Bronchial epithelial cell (primary cell): ENCODE results near the gene WDR47. TPM values are rescaled to one million over a fixed set of nuclear protein-coding genes. Genes with fewer than 3 reads are reported as not detected.

ENCODE experiments used
- DNase-seq: peaks from one replicate; pipeline ENCODE4 v3.0.0-alpha.2; 2010; ENCODE audit warnings: low read depth
- FAIRE-seq: peaks from 2 replicates; lab custom pipeline; 2011; peaks lifted over from hg19 to GRCh38; lab: Jason Lieb, UNC
- H3K27me3 ChIP-seq: 2 replicates; pipeline ENCODE4 v1.5.1; 2011; ENCODE audit warnings: low read length; ENCODE audit not compliant: control insufficient read depth, insufficient read depth
- H3K36me3 ChIP-seq: 2 replicates; pipeline ENCODE4 v1.5.1; 2011; ENCODE audit warnings: low read length; ENCODE audit not compliant: control insufficient read depth, insufficient read depth
- H3K4me3 ChIP-seq: 2 replicates; pipeline ENCODE4 v1.5.1; 2011; ENCODE audit warnings: mild to moderate bottlenecking, low read depth, low read length, control low read depth
- total RNA-seq: library from RNA; depleted of rRNA; stranded (reverse); fragments of >200 nt; gene quantifications from 2 replicates; pipeline ENCODE4 v1.2.1, GENCODE V29; 2014
- TF ChIP-seq, protein P1 (sequence below): IDR thresholded peaks from 2 replicates; pipeline ENCODE4 v1.5.1; 2011; ENCODE audit warnings: mild to moderate bottlenecking, moderate library complexity, low read length, control low read depth, inconsistent platforms; ENCODE audit not compliant: insufficient read depth, severe bottlenecking

The WDR47 gene
- total RNA-seq, 1 donor from 2014 or later = 16.8 TPM

DNA sequence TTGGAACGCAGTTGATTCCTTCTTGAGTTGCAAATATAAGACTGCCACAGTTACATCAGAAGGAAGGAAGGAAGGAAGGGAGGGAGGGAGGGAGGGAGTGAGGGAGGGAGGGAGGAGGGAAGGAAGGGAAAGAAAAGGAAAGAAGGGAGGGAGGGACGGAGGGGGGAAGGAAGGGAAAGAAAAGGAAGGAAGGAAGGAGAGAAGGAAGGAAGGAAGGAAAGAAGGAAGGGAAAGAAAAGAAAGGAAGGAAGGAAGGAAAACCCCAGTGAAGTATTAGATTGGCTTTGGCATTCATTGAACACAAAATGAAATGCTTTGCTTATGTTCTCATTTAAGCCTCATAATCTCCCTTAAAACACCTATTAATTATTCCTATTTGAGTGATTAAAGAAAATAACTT is 6.4 kb upstream of the WDR47 start:
- Histone ChIP-seq H3K4me3 (no peak overlapping the region), H3K27me3 (no peaks in the 10 kb centered on the region), H3K36me3 (no peaks in the 10 kb centered on the region)
- TF ChIP-seq, protein P1, sequence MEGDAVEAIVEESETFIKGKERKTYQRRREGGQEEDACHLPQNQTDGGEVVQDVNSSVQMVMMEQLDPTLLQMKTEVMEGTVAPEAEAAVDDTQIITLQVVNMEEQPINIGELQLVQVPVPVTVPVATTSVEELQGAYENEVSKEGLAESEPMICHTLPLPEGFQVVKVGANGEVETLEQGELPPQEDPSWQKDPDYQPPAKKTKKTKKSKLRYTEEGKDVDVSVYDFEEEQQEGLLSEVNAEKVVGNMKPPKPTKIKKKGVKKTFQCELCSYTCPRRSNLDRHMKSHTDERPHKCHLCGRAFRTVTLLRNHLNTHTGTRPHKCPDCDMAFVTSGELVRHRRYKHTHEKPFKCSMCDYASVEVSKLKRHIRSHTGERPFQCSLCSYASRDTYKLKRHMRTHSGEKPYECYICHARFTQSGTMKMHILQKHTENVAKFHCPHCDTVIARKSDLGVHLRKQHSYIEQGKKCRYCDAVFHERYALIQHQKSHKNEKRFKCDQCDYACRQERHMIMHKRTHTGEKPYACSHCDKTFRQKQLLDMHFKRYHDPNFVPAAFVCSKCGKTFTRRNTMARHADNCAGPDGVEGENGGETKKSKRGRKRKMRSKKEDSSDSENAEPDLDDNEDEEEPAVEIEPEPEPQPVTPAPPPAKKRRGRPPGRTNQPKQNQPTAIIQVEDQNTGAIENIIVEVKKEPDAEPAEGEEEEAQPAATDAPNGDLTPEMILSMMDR = no peak
- no peak for DNase-seq
- no peak for FAIRE-seq

DNA sequence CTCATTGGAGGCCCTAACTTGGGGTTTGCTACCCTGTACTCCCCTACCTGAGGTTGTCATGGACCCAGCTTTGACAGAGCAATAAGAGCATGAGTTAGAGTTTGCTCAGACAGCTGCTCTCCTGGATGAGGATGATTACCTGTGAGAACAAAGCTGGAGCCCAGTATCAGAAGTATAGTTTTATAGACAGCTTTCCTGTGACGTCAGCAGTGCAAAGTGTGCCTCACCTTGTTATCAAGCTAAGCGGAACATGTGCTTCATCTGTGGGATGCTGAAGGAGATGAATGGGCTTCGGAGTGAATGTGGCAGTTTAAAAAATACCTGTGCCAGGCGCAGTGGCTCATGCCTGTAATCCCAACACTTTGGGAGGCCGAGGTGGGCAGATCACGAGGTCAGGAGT is 5.4 kb upstream of the WDR47 start:
- Histone ChIP-seq H3K4me3 (no peak overlapping the region), H3K36me3 (no peaks in the 10 kb centered on the region), H3K27me3 (no peaks in the 10 kb centered on the region)
- DNase-seq (no peak), FAIRE-seq (no peak)
- TF ChIP-seq, protein P1 = no peak

DNA sequence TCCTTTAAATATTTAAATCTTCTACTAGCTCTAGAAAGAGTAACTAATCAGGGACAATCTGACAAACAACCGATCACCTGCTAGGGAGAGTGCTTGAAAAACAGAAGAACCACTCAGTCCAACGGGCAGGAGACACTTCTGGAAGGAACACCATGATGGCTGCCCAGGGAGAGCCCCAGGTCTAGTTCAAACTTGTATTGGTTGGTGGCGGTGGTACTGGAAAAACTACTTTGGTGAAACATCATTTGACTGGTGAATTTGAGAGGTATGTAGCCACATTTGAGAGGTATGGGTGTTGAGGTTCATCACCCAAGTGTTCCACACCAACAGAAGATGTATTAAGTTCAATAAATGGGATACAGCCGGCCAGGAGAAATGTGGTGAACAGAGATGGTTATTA is 4.8 kb upstream of the WDR47 start:
- TF ChIP-seq, protein P1 = no peak
- FAIRE-seq (no peak), DNase-seq (peak; percentile 58)
- H3K4me3 ChIP-seq = no peak overlapping the region
- no peaks in the 10 kb centered on the region for H3K36me3 ChIP-seq
- H3K27me3 ChIP-seq = no peaks in the 10 kb centered on the region

DNA sequence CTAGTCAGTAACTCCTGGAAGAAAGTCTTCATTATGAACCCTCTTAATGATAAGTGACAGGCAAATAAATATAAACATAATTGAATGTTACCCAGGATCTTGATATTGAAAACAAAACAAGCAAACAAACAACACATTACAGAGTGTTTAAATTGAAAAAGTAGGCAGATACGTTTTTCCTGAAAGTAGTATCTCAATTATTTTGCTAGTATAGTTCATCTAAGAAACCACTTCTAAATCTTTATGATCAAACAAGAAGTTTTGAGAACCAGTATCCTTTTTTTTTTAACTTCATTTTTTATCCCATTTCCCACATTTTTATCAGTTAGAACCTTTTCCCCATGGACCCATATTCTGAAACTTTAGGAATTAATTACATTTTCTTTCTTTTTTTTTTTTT is 3.7 kb upstream of the WDR47 start:
- FAIRE-seq (no peak), DNase-seq (no peak)
- TF ChIP-seq, protein P1 = no peak
- no peaks in the 10 kb centered on the region for H3K27me3 ChIP-seq
- H3K36me3 ChIP-seq = no peaks in the 10 kb centered on the region
- no peak overlapping the region for H3K4me3 ChIP-seq

DNA sequence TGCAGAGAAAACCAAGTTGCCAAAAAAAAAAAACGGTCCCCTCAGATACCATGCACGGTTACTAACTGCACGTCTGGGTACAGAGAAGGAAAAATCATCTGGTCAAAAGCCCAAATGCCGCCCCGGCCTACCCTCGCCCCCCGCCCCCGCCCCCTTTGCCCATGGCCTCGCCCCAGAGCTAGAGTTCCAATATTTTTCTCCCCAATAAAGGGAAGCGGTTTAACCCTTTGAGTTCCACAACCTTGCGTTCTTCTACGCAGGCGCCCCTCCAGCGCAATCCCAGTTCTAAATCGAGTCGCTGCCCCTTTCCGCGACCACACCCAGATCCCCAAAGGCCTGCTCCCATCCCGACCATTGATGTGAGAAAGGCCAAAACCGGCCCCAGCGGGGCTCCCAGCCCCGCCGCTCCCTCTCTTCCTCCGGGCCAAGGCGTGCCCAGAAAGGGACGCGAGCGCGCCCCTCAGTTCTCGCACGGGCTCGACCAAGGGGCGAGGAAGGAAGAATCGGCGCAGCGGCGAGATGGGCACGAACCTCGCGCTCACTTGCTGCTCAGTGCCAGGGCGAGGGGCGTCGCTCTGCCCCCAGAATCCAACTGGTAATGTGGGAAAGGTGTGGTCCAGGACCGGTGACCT is 797 bp downstream of the WDR47 start:
- FAIRE-seq (no peak), DNase-seq (no peak)
- Histone ChIP-seq H3K4me3 (peak overlapping the region; percentile 99), H3K27me3 (no peaks in the 10 kb centered on the region), H3K36me3 (no peaks in the 10 kb centered on the region)
- TF ChIP-seq, protein P1 = no peak

DNA sequence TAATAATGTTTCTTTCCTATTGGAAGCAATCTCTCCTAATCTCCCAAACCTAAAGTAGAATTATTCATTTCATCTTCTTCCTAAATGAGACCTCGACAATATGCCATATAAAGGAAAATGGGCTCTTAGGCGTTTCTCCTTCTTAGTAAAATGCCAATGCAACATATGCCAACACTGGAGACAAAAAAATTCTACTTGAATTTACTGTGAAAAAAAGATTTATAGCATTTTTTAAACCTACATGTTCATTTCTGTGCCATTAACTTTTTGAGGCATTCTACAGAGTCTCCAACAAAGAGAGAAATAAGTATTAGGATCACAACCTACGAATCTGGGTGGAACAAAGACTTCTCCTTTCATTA is 1.3 kb downstream of the WDR47 start:
- Histone ChIP-seq H3K27me3 (no peaks in the 10 kb centered on the region), H3K4me3 (peak overlapping the region; percentile 99), H3K36me3 (no peaks in the 10 kb centered on the region)
- TF ChIP-seq, protein P1 = no peak
- FAIRE-seq = no peak
- DNase-seq = peak; percentile 13
